A673 (cell line): ENCODE data around the gene PGBD5. TPM values are rescaled to one million over a fixed set of nuclear protein-coding genes. Genes with fewer than 3 reads are reported as not detected.

Experiments
- BruUV-seq: library from RNA; stranded (reverse); fragments of 400-500 nt; replicated peaks from 2 replicates; lab custom pipeline; 2021; lab: Mats Ljungman, UMichigan
- CTCF ChIA-PET: fragments of 300-600 bp; sonication (Branson Sonifier 250); formaldehyde crosslinking; loops from one replicate; lab custom pipeline; 2022; ENCODE audit warnings: antibody characterized with exemption; lab: Charles Lee
- POLR2A ChIA-PET: fragments of 300-600 bp; sonication (Branson Sonifier 250); formaldehyde crosslinking; loops from one replicate; lab custom pipeline; 2022; ENCODE audit warnings: antibody characterized with exemption; ENCODE audit not compliant: low non-redundant PET; lab: Charles Lee
- DNase-seq: peaks from one replicate; pipeline ENCODE4 v3.0.0-alpha.2; 2015; ENCODE audit warnings: low spot score
- H3K27ac ChIP-seq: fragments of 200-600 bp; sonication (generic); 2 replicates; pipeline ENCODE4 v1.5.1; 2016; ENCODE audit warnings: mixed run types, low read depth, mild to moderate bottlenecking, mixed read lengths, antibody characterized with exemption, low read length; ENCODE audit not compliant: poor library complexity, severe bottlenecking
- H3K27me3 ChIP-seq: fragments of 200-600 bp; sonication (generic); replicated peaks from 2 replicates; pipeline ENCODE4 v1.6.1; 2017; ENCODE audit warnings: mixed run types, low read depth, mild to moderate bottlenecking, mixed read lengths, antibody characterized with exemption, low read length; ENCODE audit not compliant: insufficient read depth, poor library complexity
- H3K36me3 ChIP-seq: fragments of 200-600 bp; sonication (generic); 2 replicates; pipeline ENCODE4 v1.6.1; 2016; ENCODE audit warnings: mixed run types, mild to moderate bottlenecking, mixed read lengths, antibody characterized with exemption, low read length; ENCODE audit not compliant: insufficient read depth, poor library complexity, severe bottlenecking
- H3K4me1 ChIP-seq: fragments of 200-600 bp; sonication (generic); 2 replicates; pipeline ENCODE4 v1.6.1; 2017; ENCODE audit warnings: mixed run types, mild to moderate bottlenecking, mixed read lengths, antibody characterized with exemption, low read length; ENCODE audit not compliant: insufficient read depth, poor library complexity, severe bottlenecking
- H3K4me3 ChIP-seq: fragments of 200-600 bp; sonication (generic); 2 replicates; pipeline ENCODE4 v1.5.1; 2016; ENCODE audit warnings: low read depth, mixed run types, mild to moderate bottlenecking, mixed read lengths, low read length; ENCODE audit not compliant: poor library complexity, severe bottlenecking
- H3K9me3 ChIP-seq: fragments of 200-600 bp; sonication (generic); 2 replicates; pipeline ENCODE4 v1.6.1; 2016; ENCODE audit warnings: mixed run types, low read depth, mild to moderate bottlenecking, mixed read lengths, antibody characterized with exemption, low read length; ENCODE audit not compliant: poor library complexity, severe bottlenecking
- CTCF ChIP-seq: fragments of 300-800, 200-600 bp; sonication (generic); conservative IDR thresholded peaks from 2 replicates; pipeline ENCODE4 v1.5.1; 2017; ENCODE audit warnings: low read depth, mild to moderate bottlenecking, antibody characterized with exemption, low read length, moderate library complexity, mixed read lengths
- EZH2 ChIP-seq: fragments of 200-600 bp; sonication (generic); IDR thresholded peaks from 2 replicates; pipeline ENCODE4 v1.6.1; 2017; ENCODE audit warnings: borderline replicate concordance, low read depth, mild to moderate bottlenecking, mixed read lengths, antibody characterized with exemption, low read length; ENCODE audit not compliant: poor library complexity, severe bottlenecking
- intact Hi-C: fragments of 100-400 bp; cut with micrococcal nuclease; formaldehyde crosslinking; loops from one replicate; pipeline ENCODE4 v1.10.0; 2022; ENCODE audit not compliant: unreplicated experiment
- total RNA-seq: library from RNA; stranded (reverse); gene quantifications from 2 replicates; pipeline ENCODE4 v1.2.3, GENCODE V29; 2021

PGBD5 gene
- total RNA-seq, 1 experiment from 2014 or later: 0.52 TPM

DNA sequence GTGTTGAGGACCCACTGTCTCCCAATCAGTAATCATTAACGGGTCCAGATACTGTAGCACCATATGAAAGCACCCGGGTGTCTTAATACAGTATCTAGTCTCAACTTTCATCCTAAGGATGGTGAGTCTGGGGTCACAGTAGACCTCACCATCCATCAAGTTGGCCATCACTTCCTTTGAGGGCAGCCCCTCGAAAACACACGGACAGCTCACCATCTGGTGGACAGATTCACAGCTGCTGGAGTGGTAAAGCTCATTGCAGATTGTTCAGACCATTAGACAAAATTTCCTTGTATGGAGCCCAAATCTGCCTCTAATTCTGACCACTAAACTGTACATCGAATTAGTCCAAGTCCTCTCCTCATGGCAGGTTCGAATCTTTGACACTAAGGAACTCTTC, 123.1 kb downstream of the PGBD5 start:
- peak; percentile 30; the same call in 1 of the 2 replicates for TF ChIP-seq CTCF
- no peak for TF ChIP-seq EZH2
- no peak overlapping the region for H3K4me3 ChIP-seq
- no peaks in the 10 kb centered on the region for H3K36me3 ChIP-seq
- ChIA-PET POLR2A (no interaction called here), CTCF (no interaction called here)
- no peaks in the 10 kb centered on the region for H3K27me3 ChIP-seq
- H3K4me1 ChIP-seq: peaks cover 24% of the 10 kb centered on the region
- BruUV-seq: no TSS peak
- H3K27ac ChIP-seq: no peak overlapping the region
- no peak for DNase-seq
- H3K9me3 ChIP-seq: no peaks in the 10 kb centered on the region
- intact Hi-C loops: no loop called here

GRCh38 chr1:230301822-230302221, 124.3 kb downstream of the PGBD5 start:
- no TSS peak for BruUV-seq
- intact Hi-C loops: no loop called here
- CTCF ChIA-PET: no interaction called here
- H3K27me3 ChIP-seq: no peaks in the 10 kb centered on the region
- H3K4me1 ChIP-seq: peaks cover 16% of the 10 kb centered on the region
- H3K36me3 ChIP-seq: no peaks in the 10 kb centered on the region
- TF ChIP-seq EZH2 (no peak), CTCF (no peak)
- no peak for DNase-seq
- no peaks in the 10 kb centered on the region for H3K9me3 ChIP-seq
- POLR2A ChIA-PET: no interaction called here
- no peak overlapping the region for H3K27ac ChIP-seq
- H3K4me3 ChIP-seq: no peak overlapping the region

- POLR2A ChIA-PET: no interaction called here
- no peak for DNase-seq
- peaks cover 11% of the 10 kb centered on the region for H3K4me1 ChIP-seq
- CTCF ChIA-PET: no interaction called here
- H3K36me3 ChIP-seq: no peaks in the 10 kb centered on the region
- intact Hi-C loops: no loop called here
- H3K27ac ChIP-seq: no peak overlapping the region
- H3K4me3 ChIP-seq: no peak overlapping the region
- no peaks in the 10 kb centered on the region for H3K27me3 ChIP-seq
- H3K9me3 ChIP-seq: no peaks in the 10 kb centered on the region
- TF ChIP-seq EZH2: no peak
- BruUV-seq: no TSS peak
Measured at GRCh38 chr1:230301322-230301721, 124.8 kb downstream of the PGBD5 start.
